GM19463 (cell line): ENCODE measurements around the gene CCNY.

Source experiments
- ATAC-seq: cut with Tn5 transposase; IDR thresholded peaks from one replicate; pipeline ENCODE4 v1.9.1; 2021; ENCODE audit warnings: mild to moderate bottlenecking, moderate library complexity; ENCODE audit not compliant: unreplicated experiment

The CCNY gene

DNA sequence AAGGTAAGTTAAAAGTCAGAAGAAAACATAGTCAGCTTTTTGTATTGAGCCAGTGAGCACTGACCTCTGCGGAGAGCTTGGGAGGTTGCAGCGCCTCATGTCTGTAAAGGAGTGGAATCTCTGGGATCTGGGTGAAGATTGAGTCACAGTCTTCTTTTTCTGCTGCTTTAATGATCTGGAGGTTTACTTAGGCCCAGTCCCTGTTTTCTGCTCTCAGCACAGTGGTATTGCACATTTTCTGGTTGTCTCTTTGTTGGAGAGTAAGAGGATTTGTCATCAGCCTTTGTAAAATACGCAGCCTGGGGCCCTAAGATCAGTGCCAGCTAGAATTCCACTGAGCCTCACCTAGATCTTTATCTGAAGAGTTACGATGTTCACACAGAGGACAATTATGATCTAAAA is 210.5 kb downstream of the CCNY start:
- ATAC-seq = no peak

DNA sequence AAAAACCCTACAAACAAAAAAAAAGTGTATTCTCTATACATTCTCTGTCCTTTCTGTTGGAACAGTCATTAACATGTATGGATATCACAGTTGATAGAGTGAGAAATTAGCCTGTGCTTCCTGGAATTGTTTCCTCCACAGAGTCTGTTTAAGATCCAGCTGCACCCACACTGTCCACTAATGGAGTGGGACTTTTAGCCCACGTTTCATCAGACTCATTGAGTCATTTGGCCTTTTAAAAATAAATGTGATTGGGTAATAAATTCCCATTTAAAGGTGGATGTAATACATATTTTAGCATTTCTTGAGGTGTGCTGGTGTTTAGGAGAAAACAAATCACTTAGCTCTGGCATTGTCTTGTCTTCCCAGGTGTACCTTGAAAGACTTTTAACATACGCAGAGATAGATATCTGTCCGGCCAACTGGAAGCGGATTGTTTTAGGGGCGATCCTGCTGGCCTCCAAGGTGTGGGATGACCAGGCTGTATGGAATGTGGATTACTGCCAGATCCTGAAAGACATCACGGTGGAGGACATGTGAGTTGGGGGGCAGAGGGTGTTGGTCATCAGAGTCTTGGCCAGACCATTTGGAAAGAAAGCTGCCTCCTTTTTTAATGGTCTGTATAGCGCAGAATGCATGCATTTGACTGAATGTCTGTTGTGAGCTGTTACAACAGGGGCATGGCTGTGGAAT is 216.5 kb downstream of the CCNY start:
- ATAC-seq = no peak

DNA sequence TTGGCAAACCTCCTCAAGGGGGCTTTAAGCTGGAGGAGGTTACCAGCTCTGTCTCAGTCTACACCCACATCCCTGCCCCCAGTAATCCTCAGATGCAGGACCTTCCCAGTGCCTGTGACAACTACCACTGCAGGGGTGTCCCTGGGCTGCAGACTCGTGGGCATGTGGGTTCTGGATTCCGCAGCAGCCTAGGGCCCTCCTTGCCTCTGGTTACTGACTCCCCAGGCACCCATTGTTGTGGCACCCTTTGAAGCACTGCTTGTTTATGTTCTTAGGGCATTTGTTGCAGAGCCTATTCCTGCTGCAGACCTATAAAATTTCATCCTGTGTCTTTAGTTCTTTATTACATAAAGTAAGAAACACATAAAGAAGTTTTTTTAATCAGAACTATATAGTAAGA is 217.7 kb downstream of the CCNY start:
- ATAC-seq = no peak

DNA sequence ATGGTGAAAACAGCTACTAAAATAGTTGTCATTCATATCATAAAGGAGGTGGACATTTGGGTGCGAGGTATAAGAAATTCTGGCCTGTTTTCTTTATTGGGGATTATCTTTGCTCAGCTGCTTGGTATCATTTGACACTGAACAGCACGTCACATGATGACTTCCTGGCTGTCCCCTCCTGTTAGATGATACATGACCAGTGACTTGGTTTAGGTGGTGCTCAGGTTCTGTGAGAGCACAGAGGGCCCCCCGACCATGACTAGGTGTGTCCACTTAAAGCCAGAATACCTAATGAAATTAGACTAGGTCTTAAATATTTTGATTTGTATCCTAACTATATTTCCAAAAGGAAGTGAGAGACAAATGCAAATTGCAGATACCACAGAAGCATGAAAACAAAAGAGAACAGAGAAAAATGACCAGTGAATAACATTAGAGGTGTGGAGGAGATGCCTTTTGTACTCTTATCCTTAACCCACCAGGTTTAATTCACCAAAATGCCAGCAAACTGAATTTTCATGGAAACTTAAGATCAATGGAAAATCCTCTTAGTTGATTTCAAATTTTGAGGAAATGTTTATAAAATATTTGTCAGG is 218.2 kb downstream of the CCNY start:
- ATAC-seq = peak; percentile 60

DNA sequence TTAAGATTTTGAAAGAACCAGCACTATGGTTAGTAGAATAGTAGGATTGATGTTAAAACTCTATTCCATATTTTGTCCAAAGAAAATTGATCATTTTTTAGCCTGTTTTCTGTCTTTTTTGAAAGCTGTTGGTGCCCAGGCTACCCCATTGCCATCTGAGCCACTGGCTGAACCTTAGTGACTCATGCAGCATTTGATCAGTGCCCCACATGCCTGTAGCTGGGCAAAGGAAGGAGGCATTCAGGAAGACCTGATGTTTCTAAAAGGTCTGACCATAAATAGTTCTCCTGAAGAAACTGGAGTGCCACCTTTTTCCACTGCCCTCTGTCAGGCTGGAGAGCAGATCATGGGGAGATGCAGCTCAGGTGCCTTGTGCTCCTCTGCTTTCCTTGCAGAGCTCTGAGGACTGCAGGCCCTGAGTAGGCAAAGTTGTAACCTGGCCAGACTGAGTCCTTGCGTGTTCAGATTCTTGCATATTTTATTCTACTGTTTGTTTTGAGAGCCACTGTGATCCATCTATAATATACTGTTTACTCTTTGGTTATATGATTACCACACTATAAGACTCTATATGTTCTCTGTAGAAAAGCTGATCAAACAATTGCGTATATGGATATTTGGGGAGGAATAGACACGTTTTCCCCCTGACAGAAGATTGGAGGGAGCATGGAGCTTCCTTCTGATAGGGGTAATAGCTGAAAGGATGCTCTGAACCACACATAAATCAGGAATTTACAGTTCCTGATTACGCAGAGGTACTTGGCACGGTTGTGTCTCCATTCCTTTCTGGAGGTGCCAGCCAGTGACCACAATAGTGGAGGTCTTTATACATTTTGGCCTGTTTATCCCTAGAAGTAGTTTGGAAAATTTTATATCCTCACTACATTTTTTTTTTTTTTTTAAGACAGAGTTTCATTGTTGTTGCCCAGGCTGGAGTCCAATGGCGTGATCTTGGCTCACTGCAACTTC is 219.9 kb downstream of the CCNY start:
- no peak for ATAC-seq

DNA sequence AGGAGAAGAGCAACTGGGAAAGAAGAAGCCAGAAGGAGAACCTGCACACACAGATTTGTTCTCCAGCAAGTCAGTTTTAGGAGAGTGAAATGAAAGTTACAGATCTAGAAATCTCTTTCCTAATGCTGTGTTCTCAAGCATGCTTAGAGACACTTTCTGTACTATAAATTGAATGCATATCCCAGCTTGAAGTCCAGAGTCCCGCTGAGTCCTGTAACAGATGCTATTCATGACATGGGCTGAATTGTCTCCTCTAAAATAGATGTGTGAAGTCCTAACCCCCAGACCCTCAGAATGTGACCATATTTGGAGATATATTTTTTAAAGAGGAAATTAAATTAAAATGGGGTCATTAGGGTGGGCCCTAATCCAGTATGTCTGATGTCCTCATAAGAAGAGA is 222.0 kb downstream of the CCNY start:
- ATAC-seq = no peak

DNA sequence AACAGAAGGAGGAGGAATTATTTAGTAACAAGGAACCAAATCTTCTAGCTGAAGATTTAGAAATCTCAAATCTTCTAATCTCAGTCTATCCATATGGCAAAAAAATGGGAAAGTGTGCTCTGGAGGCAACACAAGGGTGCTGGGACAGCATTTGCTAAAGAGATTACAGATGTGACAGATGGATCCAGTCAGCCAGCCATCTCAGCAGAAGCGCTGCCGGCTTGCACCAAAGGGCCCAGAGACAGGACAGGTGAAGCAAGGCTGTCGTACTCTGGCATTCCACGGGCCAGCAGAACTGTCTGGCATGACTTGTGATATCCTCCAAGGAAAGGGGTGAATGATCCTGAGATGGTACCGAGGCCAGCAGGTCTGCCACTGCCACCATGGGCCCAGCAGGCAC is 223.1 kb downstream of the CCNY start:
- ATAC-seq = no peak

DNA sequence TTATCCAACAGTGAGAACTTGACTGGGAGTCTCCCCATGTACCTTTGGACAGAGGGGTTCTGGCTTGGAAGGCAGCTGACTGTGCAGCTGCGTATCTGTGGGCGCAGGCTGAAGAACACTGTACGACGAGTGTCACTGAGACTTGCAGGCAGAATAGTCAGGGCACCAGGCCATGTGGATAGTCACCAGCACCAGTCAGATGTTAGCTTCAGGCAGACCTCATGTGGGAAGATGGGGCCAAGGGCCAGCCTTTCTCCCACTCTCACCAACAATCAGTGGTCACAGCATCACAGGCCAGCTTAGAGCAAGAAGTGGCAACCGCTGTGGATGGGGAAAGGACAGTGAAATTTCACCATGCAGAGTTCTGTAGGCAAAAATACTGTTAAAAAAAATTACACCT is 225.4 kb downstream of the CCNY start:
- no peak for ATAC-seq

DNA sequence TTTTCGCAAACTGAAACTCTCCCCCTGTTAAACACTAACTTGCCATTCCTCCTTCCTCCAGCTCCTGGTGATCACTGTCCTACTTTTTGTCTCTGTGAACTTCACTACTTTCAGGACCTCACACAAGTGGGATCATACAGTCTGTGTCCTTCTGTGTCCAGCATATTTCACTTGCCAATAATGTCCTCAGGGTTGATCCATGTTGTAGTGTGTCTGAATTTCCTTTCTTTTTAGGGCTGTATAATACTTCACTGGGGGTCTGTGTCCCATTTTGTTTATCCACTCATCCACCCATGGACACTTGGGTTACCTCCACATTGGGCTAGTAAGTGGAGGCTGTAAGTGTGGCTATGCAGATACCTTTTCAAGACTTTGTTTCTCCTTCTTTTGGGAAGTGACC is 226.1 kb downstream of the CCNY start:
- no peak for ATAC-seq

DNA sequence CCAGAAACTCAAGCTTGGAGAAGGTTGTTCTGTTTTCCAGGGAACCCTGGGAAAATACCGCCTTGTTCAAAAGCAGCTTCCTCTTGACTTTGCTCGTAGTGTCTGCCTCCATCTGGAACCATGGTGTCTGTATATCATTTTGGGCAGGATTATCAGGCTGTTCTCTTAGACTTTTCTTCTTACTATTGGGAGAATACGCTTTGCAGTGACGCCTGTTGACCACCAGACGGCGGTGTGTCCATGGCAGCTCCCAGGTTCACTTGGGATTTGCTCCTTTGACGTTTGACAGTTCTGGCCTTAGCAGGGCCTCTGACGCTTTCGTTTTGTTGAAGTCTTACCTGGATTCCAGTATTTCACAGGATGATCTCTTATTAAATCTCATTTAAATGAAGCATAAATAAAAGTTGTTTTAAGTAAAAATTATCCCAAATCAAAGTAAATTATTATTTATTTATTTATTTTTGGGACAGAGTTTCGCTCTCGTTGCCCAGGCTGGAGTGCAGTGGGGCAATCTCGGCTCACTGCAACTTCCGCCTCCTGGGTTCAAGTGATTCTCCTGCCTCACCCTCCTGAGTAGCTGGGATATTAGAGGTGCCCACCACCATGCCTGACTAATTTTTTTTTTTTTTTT is 227.1 kb downstream of the CCNY start:
- peak; percentile 55 for ATAC-seq

DNA sequence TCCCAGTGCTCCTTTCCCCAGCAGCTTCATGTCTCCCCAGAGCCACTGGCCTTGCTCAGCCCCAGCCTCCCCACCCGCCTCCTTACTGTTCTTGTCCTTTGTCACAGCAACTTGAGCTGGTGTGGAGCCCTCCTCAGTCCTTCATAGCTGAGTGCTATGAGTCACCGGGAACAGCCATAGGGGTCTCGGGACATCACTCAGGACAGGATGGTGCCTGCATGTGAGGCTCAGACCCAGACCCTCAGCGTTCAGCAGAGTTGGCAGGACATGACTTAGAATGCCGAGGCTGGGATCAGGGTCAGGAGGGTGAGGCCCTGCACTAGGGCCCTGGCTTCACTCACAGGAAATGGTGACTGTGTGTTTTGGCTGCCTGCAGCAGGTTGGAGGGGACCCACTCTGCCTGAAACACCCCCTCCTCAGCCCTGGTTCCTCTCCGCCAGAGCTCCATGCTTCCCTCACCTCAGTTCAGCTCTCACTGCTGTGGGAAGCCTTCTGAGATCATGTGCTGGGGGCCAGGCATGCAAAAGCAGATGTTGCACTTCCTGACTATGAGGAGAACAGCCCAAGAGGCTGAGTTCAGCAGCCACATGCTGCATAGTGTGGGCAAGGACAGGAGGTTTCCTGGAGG is 228.1 kb downstream of the CCNY start:
- ATAC-seq = peak; percentile 56

DNA sequence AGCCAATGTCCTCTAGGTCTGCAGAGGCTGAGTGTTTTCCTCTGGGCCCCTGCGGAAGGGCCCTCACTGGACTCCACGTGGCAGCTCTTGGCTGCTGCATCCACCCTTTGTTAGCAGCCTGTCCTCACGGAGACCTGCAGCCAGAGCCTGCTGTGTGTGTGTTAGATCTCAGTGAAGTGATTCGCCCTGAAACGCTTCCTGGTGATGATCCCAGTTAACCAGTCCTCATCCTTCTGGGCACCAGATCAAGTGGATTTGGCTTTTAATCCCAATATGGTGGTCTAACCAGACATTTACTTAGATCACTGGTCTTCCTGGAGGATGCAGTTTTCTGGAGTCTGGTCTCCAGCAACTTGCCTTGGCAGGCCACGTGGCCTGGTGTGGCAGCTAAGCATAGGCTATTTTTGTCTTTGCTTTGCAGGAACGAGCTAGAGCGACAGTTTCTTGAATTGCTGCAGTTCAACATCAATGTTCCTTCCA is 229.3 kb downstream of the CCNY start:
- no peak for ATAC-seq

DNA sequence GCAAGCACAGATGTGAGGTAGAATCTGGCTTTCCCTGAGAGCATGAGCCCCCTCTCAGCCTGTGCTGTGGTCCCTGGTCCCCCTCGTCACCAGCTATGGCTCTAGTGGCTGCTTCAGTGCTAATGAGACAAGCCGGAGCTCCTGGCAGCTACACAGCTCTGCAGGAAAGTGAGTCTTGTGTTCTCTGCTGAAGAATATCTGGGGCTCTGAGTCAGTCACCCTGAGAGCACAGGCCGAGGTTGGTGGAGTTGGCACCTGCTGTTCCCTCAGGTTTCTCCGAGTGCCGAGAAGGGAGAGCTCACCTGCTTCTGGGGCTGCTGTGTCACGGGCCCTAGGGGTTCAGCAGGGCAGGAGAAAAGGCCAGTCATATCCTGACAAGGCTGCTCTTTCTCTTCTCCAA is 231.6 kb downstream of the CCNY start:
- ATAC-seq = no peak

DNA sequence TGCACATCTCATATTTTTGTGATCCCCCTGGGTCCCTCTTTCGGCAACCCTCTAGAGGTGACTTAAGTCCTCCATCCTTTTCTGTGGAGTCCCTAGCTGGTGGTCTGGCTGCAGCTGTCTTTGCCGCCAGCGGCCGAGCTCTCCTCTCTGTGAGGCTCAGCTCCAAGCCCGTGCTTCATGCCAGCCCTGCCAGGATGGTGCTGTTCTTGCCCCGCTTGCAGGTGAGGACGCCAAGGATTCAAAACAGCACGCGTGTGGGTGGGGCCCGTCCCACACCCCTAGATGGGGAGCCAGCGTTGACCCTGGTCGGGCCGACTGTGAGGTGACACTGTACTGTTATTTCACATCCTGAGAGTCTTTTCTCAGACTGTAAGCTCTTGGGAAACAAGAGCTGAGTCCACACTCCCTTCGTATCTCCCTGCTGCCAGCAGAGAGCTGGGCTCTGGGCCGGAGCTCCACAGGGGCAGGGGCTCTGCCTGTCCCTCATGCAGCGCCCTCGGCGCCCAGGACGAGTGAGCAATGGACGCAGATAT is 232.2 kb downstream of the CCNY start:
- ATAC-seq = no peak

DNA sequence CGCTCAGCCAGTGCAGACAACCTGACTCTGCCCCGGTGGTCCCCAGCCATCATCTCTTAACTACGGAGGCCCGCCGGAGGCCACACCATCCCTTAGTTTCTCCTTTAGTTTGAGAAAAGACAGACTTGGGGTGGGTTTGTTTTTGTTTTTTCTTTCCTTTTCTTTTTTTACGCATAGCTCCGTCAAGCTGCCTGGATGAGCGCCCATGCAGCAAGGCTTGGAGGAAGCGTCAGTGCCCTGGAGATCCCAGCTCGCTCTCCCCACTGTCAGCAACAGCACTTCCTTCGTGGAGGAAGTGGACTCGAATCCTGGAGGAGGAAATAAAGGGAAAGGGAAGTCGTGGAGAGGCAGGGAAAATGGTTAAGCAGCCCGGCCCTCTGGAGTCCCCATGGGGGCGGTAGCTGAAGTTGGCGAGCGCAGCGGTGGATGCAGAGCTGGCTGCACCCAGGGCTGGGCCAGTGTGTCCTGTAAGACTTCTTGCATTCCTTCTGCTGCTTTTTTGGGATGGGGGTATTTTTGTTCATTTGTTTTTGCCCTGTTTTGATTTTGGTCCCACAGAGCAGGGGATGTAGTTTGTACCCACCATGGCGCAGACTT is 232.9 kb downstream of the CCNY start:
- no peak for ATAC-seq

DNA sequence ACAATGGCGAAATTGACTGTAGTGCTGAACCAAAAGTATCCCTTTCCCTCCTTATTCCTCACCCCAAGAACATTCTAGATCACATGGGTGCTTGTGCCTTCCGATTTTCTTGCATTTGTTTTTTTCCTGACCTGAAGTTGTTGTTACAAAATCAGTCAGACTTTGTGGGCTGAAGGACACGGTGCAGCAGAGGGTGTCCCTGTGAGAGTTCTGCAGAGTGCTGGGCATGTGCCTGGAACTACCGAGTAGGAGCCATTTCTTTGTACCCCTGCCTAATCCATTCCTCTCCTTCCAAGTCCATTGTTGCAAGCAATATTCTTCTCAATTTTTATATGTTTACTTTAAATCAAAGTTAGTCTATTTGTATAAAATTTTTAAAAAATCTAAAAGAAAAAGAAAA is 233.5 kb downstream of the CCNY start:
- no peak for ATAC-seq

DNA sequence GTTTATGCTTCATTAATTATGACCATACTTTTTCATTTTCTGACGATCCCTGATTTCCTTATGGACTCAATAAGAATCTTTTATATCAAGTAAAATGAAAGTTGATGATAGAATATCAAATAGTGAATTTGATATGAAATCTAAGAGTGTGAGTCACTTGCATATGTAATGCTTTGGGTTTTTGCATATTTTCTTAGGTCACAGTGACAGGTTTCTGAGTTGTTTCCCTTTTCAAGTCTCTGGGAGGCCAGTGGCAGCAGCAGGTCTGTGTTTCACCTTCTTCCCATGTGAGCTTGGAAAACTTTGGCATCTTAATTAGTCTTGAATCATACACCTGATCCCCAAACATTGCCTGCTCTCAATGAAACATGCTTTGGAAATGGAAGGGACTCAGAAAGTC is 234.1 kb downstream of the CCNY start:
- no peak for ATAC-seq

DNA sequence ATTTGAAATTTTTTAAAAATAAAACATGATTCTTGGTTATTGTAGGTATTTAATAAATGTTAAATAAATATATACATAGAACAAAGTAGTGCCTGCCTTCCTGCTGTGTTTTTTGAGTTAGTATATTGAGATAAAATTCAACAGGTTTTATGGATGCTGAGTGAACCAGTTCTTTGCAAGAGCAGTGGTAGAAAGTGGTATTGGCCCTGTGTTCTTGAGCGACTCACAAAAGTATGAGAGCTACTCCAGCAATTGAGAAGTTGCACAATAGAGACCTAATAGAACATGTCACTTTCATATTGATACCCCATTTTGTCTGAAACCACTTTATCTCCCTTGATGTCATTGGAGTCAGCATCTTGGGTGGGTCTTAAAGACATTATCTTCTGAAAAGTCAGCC is 236.3 kb downstream of the CCNY start:
- no peak for ATAC-seq

DNA sequence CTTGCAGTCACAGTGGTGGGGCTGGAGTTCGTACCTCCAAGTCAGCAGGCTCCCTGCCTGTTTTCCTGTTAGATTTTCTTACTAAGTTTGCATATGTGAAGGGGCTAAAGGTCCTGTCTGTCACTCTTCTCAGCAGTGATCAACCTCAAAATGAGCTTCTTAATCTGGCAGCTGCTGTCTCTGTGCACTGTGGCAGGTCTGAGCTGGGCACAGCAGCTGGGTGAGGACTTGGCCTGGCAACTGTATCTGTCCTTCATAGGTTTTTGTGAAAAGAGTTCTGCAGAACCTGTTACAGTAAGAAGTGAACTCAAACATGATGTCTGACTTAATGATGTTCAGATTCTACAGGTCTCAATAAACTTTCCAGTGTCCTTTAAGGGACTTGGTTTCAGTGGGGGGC is 237.5 kb downstream of the CCNY start:
- ATAC-seq = no peak

DNA sequence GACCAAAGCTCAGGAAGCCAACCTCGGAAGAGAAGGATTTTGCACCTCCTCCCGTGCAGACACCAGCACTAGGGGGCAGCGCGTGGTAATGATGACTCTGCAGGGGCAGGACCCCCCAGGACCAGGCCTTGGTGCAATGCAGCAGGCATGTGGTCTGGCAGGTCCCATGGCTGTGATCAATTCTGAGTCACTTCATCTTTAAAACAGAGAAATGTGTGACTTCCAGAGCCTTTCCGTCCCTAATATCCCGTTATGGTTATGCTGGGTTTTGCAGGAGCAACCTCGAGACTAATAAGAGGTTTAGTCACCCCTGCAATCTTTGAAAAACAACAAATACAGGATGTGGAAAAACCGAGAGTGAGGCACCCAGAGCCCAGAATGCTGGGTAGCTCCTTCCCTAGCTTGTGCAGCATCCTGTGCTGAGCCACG is 238.6 kb downstream of the CCNY start:
- no peak for ATAC-seq
